HepG2 (cell line): ENCODE data around the gene STX4. TPM values are rescaled to one million over a fixed set of nuclear protein-coding genes. Genes with fewer than 3 reads are reported as not detected.
A peak's percentile ranks its signal among the peaks of the same experiment; 100 is the strongest.

Experiments
- DPF2 ChIP-seq: sonication (generic); formaldehyde crosslinking; IDR thresholded peaks from 2 replicates; pipeline ENCODE4 v1.4.0; 2020; ENCODE audit warnings: mild to moderate bottlenecking, low read depth, missing genetic modification reagents, borderline replicate concordance
- FOXA1 ChIP-seq, 2 experiments: fragments of 450-650 bp in 1 of 2; sonication (generic) in 1 of 2; formaldehyde crosslinking in 1 of 2; IDR thresholded peaks; 2 replicates each; pipeline versions ENCODE4 v1.4.0 to v1.6.1; 2016 to 2020; ENCODE audit warnings: missing genetic modification reagents in 1 of 2
- HNF4G ChIP-seq, 2 experiments: sonication (generic) in 1 of 2; formaldehyde crosslinking in 1 of 2; IDR thresholded peaks; 2 replicates each; pipeline versions ENCODE4 v1.4.0 to v1.6.1; 2011 to 2020; ENCODE audit warnings: borderline replicate concordance in 2 of 2, low read depth in 2 of 2, mild to moderate bottlenecking in 2 of 2, low read length in 1 of 2, missing genetic modification reagents in 1 of 2, moderate library complexity in 1 of 2
- MAFF ChIP-seq: IDR thresholded peaks from 2 replicates; pipeline ENCODE4 v1.6.1; 2011; ENCODE audit warnings: low read depth, low read length, improper control_type of control experiment
- MAZ ChIP-seq, 2 experiments: sonication (generic) in 1 of 2; formaldehyde crosslinking in 1 of 2; IDR thresholded peaks; 2 replicates each; pipeline versions ENCODE4 v1.5.0 to v1.6.1; 2012 to 2020; ENCODE audit warnings: low read depth in 2 of 2, mild to moderate bottlenecking in 2 of 2, borderline replicate concordance in 1 of 2, improper control_type of control experiment in 1 of 2, low read length in 1 of 2, missing genetic modification reagents in 1 of 2, moderate library complexity in 1 of 2
- NFIB ChIP-seq: sonication (generic); formaldehyde crosslinking; IDR thresholded peaks from 2 replicates; pipeline ENCODE4 v1.9.0; 2021; ENCODE audit warnings: missing genetic modification reagents, mild to moderate bottlenecking, borderline replicate concordance
- RXRA ChIP-seq: sonication (generic); formaldehyde crosslinking; IDR thresholded peaks from 2 replicates; pipeline ENCODE4 v1.5.1; 2020; ENCODE audit warnings: missing genetic modification reagents
- TBX3 ChIP-seq: fragments of 450-650 bp; IDR thresholded peaks from 2 replicates; pipeline ENCODE4 v1.6.1; 2017; ENCODE audit warnings: antibody characterized with exemption, mild to moderate bottlenecking, inconsistent platforms, borderline replicate concordance
- ZFP36L2 ChIP-seq: sonication (generic); formaldehyde crosslinking; IDR thresholded peaks from 2 replicates; pipeline ENCODE4 v1.4.0; 2020; ENCODE audit warnings: missing genetic modification reagents
- ZKSCAN1 ChIP-seq: fragments of 150-350 bp; IDR thresholded peaks from 2 replicates; pipeline ENCODE4 v1.6.1; 2014; ENCODE audit warnings: low read length
- ZMYM2 ChIP-seq: sonication (generic); formaldehyde crosslinking; IDR thresholded peaks from 2 replicates; pipeline ENCODE4 v1.8.0; 2022; ENCODE audit warnings: mild to moderate bottlenecking, missing genetic modification reagents
- ZNF317 ChIP-seq: sonication (generic); formaldehyde crosslinking; IDR thresholded peaks from 2 replicates; pipeline ENCODE4 v1.5.0; 2020; ENCODE audit warnings: mild to moderate bottlenecking, missing genetic modification reagents
- polyA plus RNA-seq, 8 experiments: library from polyadenylated mRNA; depleted of rRNA in 3 of 8; stranded (reverse) in 7 of 8; unstranded in 1 of 8; fragments of >200 nt; fragmentation: Illumina TruSeq in 4 of 8; extraction: Trizol in 4 of 8; gene quantifications; 2 replicates each; pipeline versions ENCODE4 v1.2.1 to v1.2.3, GENCODE V29; 2011 to 2016; ENCODE audit warnings: low read depth in 4 of 8, missing spikeins in 1 of 8, mixed read lengths in 1 of 8; ENCODE audit not compliant: insufficient read depth in 1 of 8
- total RNA-seq, 5 experiments: library from RNA; depleted of rRNA; stranded (reverse); fragments of >200 nt; fragmentation: Illumina TruSeq; extraction: Trizol; gene quantifications; 2 replicates each; pipeline ENCODE4 v1.2.3, GENCODE V29; 2016; ENCODE audit warnings: low read depth in 1 of 5
- TF ChIP-seq, protein P1 (sequence below): sonication (generic); formaldehyde crosslinking; IDR thresholded peaks from 2 replicates; pipeline ENCODE4 v1.8.0; 2022; ENCODE audit warnings: low read depth, missing genetic modification reagents
- TF ChIP-seq, protein P2 (sequence below): sonication (generic); formaldehyde crosslinking; IDR thresholded peaks from 2 replicates; pipeline ENCODE4 v1.5.1; 2020; ENCODE audit warnings: mild to moderate bottlenecking, missing genetic modification reagents, moderate library complexity
- TF ChIP-seq, protein P3 (sequence below): sonication (generic); IDR thresholded peaks from 2 replicates; pipeline ENCODE4 v1.6.1; 2016; ENCODE audit warnings: low read depth, borderline replicate concordance
- TF ChIP-seq, protein P4 (sequence below): sonication (generic); formaldehyde crosslinking; IDR thresholded peaks from 2 replicates; pipeline ENCODE4 v1.4.0; 2020; ENCODE audit warnings: mild to moderate bottlenecking, missing genetic modification reagents, borderline replicate concordance
- TF ChIP-seq, protein P5 (sequence below): sonication (generic); formaldehyde crosslinking; IDR thresholded peaks from 2 replicates; pipeline ENCODE4 v1.5.0; 2020; ENCODE audit warnings: missing genetic modification reagents

STX4 gene
- total and polyA plus RNA-seq, 2 of the 13 experiments (the other 11 are each of a cell fraction or from before 2014, with no cell fraction given) = 29.2 to 34.6 TPM

DNA sequence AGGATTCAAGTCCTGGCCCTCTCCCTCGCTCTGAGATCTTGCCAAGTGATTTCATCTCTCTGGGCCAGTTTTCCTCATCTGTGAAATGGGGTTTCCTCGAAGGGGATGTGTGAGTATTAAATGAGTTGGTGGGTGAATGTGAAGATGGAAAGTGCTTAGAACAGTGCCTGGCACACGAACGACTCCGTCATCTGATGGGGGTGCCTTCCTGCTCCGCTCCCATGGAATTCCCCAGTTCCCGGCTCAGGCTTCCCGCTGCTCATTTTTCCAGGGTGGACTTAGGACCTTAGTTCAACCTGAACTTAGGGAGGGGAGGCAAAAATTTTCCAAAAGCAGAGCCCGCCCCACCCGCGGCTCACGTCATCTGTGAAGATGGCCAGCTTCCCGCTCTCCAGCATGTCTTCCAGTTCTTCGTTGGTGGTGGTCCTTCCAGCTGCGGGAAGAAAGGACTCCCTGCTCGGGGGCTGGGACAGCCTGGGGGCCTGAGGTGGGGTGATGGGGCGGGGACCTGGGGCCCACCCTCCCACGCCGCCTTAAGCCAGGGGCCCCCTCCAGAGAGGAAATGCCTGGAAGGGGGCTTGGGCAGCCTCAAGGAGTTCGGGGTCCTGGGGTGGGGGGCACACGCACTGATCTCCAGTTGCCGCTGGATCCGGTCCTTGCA, 36.9 kb upstream of the STX4 start (continued):
- peak; percentile 24; the same call in 1 of the 2 replicates for TF ChIP-seq MAZ (IDR thresholded peaks at IDR 0.05; ENCODE audit: borderline replicate concordance, low read depth, low read length)
- 0 out of 2 replicates have a peak, but pooled peaks have one; percentile 25 for TF ChIP-seq MAZ (CRISPR knock-in tag; IDR thresholded peaks at IDR 0.05; ENCODE audit: low read depth)
- TF ChIP-seq, protein P1, sequence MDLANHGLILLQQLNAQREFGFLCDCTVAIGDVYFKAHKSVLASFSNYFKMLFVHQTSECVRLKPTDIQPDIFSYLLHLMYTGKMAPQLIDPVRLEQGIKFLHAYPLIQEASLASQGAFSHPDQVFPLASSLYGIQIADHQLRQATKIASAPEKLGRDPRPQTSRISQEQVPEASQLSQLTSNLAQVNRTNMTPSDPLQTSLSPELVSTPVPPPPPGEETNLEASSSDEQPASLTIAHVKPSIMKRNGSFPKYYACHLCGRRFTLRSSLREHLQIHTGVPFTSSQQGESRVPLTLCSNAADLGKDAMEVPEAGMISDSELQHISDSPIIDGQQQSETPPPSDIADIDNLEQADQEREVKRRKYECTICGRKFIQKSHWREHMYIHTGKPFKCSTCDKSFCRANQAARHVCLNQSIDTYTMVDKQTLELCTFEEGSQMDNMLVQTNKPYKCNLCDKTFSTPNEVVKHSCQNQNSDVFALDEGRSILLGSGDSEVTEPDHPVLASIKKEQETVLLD = 0 out of 2 replicates have a peak, but pooled peaks have one; percentile 40
- TF ChIP-seq, protein P2, sequence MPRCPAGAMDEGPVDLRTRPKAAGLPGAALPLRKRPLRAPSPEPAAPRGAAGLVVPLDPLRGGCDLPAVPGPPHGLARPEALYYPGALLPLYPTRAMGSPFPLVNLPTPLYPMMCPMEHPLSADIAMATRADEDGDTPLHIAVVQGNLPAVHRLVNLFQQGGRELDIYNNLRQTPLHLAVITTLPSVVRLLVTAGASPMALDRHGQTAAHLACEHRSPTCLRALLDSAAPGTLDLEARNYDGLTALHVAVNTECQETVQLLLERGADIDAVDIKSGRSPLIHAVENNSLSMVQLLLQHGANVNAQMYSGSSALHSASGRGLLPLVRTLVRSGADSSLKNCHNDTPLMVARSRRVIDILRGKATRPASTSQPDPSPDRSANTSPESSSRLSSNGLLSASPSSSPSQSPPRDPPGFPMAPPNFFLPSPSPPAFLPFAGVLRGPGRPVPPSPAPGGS (CRISPR knock-in tag) = no peak
- TF ChIP-seq, protein P3, sequence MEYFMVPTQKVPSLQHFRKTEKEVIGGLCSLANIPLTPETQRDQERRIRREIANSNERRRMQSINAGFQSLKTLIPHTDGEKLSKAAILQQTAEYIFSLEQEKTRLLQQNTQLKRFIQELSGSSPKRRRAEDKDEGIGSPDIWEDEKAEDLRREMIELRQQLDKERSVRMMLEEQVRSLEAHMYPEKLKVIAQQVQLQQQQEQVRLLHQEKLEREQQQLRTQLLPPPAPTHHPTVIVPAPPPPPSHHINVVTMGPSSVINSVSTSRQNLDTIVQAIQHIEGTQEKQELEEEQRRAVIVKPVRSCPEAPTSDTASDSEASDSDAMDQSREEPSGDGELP = peak; percentile 62; the same call in 1 of the 2 replicates
- TF ChIP-seq DPF2 (CRISPR knock-in tag) = no peak
- TF ChIP-seq ZFP36L2 = no peak
- TF ChIP-seq ZMYM2 (CRISPR knock-in tag) = peak; percentile 88
- peak; percentile 56; the same call in 1 of the 2 replicates for TF ChIP-seq RXRA (CRISPR knock-in tag)
- no peak for TF ChIP-seq ZNF317 (CRISPR knock-in tag)
- no peak for TF ChIP-seq NFIB (CRISPR knock-in tag)
- TF ChIP-seq ZKSCAN1 = no peak
- TF ChIP-seq, protein P4, sequence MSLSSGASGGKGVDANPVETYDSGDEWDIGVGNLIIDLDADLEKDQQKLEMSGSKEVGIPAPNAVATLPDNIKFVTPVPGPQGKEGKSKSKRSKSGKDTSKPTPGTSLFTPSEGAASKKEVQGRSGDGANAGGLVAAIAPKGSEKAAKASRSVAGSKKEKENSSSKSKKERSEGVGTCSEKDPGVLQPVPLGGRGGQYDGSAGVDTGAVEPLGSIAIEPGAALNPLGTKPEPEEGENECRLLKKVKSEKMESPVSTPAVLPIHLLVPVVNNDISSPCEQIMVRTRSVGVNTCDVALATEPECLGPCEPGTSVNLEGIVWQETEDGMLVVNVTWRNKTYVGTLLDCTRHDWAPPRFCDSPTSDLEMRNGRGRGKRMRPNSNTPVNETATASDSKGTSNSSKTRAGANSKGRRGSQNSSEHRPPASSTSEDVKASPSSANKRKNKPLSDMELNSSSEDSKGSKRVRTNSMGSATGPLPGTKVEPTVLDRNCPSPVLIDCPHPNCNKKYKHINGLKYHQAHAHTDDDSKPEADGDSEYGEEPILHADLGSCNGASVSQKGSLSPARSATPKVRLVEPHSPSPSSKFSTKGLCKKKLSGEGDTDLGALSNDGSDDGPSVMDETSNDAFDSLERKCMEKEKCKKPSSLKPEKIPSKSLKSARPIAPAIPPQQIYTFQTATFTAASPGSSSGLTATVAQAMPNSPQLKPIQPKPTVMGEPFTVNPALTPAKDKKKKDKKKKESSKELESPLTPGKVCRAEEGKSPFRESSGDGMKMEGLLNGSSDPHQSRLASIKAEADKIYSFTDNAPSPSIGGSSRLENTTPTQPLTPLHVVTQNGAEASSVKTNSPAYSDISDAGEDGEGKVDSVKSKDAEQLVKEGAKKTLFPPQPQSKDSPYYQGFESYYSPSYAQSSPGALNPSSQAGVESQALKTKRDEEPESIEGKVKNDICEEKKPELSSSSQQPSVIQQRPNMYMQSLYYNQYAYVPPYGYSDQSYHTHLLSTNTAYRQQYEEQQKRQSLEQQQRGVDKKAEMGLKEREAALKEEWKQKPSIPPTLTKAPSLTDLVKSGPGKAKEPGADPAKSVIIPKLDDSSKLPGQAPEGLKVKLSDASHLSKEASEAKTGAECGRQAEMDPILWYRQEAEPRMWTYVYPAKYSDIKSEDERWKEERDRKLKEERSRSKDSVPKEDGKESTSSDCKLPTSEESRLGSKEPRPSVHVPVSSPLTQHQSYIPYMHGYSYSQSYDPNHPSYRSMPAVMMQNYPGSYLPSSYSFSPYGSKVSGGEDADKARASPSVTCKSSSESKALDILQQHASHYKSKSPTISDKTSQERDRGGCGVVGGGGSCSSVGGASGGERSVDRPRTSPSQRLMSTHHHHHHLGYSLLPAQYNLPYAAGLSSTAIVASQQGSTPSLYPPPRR (CRISPR knock-in tag) = no peak
- TF ChIP-seq TBX3 = no peak
- TF ChIP-seq, protein P5, sequence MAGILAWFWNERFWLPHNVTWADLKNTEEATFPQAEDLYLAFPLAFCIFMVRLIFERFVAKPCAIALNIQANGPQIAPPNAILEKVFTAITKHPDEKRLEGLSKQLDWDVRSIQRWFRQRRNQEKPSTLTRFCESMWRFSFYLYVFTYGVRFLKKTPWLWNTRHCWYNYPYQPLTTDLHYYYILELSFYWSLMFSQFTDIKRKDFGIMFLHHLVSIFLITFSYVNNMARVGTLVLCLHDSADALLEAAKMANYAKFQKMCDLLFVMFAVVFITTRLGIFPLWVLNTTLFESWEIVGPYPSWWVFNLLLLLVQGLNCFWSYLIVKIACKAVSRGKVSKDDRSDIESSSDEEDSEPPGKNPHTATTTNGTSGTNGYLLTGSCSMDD (CRISPR knock-in tag) = no peak
- no peak for TF ChIP-seq MAFF
- no peak for TF ChIP-seq FOXA1 (IDR thresholded peaks at IDR 0.05)
- no peak; the same call in 1 of the 2 replicates for TF ChIP-seq FOXA1 (CRISPR knock-in tag; IDR thresholded peaks at IDR 0.05)
- TF ChIP-seq HNF4G (IDR thresholded peaks at IDR 0.05; ENCODE audit: borderline replicate concordance, low read depth, low read length) = peak; percentile 94
- peak; percentile 87 for TF ChIP-seq HNF4G (CRISPR knock-in tag; IDR thresholded peaks at IDR 0.05; ENCODE audit: borderline replicate concordance, low read depth)
